ENCODE data around the gene CEMIP. TPM values are rescaled to one million over a fixed set of nuclear protein-coding genes. Genes with fewer than 3 reads are reported as not detected.

CEMIP gene
- total and polyA plus RNA-seq, 8 donors: 12.4 to 31.8 (median 27.4) TPM

DNA sequence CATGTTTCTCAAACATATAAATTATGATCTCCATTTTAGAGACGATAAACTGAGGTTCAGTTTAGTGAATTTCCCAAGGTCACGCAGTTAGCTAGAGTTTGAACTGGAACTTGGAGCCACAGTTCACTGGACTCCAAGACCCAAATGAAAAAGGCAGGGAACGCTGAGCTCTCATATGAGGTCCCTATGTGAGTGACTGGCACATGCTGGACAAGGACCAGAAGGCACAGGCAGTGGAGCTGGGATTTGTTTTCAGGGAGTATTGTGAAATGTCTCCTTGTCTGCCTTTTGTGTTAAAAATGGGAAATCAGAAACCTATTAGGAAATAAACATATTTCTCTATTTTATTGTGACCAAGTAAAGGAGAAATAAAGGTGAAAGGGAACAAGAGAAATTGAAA, 147.0 kb downstream of the CEMIP start:
- no peak overlapping the region for H3K27ac ChIP-seq
- intact Hi-C loops (cut with DNase I): no loop called here
- no peak overlapping the region for H3K4me3 ChIP-seq
- TF ChIP-seq, protein P1, sequence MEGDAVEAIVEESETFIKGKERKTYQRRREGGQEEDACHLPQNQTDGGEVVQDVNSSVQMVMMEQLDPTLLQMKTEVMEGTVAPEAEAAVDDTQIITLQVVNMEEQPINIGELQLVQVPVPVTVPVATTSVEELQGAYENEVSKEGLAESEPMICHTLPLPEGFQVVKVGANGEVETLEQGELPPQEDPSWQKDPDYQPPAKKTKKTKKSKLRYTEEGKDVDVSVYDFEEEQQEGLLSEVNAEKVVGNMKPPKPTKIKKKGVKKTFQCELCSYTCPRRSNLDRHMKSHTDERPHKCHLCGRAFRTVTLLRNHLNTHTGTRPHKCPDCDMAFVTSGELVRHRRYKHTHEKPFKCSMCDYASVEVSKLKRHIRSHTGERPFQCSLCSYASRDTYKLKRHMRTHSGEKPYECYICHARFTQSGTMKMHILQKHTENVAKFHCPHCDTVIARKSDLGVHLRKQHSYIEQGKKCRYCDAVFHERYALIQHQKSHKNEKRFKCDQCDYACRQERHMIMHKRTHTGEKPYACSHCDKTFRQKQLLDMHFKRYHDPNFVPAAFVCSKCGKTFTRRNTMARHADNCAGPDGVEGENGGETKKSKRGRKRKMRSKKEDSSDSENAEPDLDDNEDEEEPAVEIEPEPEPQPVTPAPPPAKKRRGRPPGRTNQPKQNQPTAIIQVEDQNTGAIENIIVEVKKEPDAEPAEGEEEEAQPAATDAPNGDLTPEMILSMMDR (IDR thresholded peaks at IDR 0.05): no peak
- no peaks in the 10 kb centered on the region for H3K4me1 ChIP-seq
- ATAC-seq (no peak), DNase-seq (no peak)
- no peaks in the 10 kb centered on the region for H3K9me3 ChIP-seq
- H3K36me3 ChIP-seq: peaks cover 0 to 52% of the 10 kb centered on the region in 2 donors
- no peaks in the 10 kb centered on the region for H3K27me3 ChIP-seq

DNA sequence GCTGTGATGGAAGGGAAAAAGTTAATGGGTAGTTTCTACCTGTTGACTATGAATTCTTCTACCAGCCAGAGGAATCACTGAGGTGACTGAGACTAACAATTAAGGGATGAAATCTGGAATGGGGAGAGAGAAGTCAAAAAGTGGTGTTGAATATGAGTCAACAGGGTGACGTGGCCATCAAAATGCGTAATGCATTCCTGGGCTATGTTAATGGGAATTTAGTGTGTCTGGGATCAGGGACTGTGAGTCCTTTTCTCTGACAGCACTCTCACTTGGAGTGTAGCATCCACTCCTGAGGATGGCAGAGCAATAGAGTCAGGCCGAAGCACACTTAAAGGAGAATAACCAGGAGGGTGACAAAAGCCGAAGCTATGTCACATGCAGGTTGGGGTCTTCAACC, 150.1 kb downstream of the CEMIP start:
- TF ChIP-seq, protein P1 (IDR thresholded peaks at IDR 0.05): no peak
- DNase-seq (no peak), ATAC-seq (no peak)
- intact Hi-C loops (cut with DNase I): no loop called here
- Histone ChIP-seq H3K36me3 (peaks cover 0 to 35% of the 10 kb centered on the region in 2 donors), H3K9me3 (no peaks in the 10 kb centered on the region), H3K4me1 (no peaks in the 10 kb centered on the region), H3K27ac (no peak overlapping the region), H3K4me3 (no peak overlapping the region), H3K27me3 (no peaks in the 10 kb centered on the region)

DNA sequence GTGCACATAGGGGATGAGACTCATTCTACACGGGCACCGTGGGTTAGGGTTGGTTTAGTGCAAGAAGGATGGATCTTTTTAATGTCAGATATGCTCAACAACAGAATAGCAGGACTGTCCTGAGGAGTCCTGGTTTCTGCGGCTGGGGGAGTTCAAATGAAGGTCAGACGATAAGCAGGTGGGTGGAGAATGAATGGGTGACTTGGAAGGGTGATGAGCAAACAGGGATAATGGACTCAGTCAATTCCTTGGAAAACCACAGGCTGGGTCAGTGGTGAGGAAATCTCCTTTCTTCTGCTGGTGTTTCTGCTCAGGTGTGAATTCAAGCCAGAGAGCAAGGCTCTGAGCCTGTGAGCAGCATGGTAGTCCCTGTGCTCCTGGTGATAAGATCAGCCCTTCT, 150.5 kb downstream of the CEMIP start:
- Histone ChIP-seq H3K27me3 (no peaks in the 10 kb centered on the region), H3K9me3 (no peaks in the 10 kb centered on the region), H3K36me3 (peaks cover 0 to 35% of the 10 kb centered on the region in 2 donors), H3K4me3 (no peak overlapping the region), H3K27ac (no peak overlapping the region), H3K4me1 (no peaks in the 10 kb centered on the region)
- no peak for ATAC-seq
- intact Hi-C loops (cut with DNase I): no loop called here
- TF ChIP-seq, protein P1 (IDR thresholded peaks at IDR 0.05): no peak
- no peak for DNase-seq

DNA sequence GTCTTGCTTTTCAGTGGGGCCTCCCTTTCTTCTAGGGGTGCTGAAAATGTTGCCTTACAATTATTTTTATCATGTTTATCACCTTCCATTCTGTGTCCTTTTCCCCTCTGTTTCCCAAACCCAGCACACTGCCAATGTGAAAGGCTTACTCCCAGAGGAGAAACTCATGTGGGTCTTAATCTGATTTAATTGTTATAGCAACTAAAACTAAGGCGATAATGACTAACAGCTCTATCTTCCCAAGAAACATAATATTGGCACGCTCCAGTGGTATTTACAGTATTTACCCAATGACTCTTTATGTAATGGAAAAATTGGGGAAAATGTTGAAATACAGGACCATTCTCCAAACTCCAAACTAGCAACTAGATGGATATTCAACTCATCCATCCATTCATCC, 152.0 kb downstream of the CEMIP start:
- intact Hi-C loops (cut with DNase I): no loop called here
- Histone ChIP-seq H3K36me3 (peaks cover 0 to 31% of the 10 kb centered on the region in 2 donors), H3K27ac (no peak overlapping the region), H3K4me1 (no peaks in the 10 kb centered on the region), H3K4me3 (no peak overlapping the region), H3K27me3 (no peaks in the 10 kb centered on the region), H3K9me3 (no peaks in the 10 kb centered on the region)
- DNase-seq (no peak), ATAC-seq (no peak)
- TF ChIP-seq, protein P1 (IDR thresholded peaks at IDR 0.05): no peak

DNA sequence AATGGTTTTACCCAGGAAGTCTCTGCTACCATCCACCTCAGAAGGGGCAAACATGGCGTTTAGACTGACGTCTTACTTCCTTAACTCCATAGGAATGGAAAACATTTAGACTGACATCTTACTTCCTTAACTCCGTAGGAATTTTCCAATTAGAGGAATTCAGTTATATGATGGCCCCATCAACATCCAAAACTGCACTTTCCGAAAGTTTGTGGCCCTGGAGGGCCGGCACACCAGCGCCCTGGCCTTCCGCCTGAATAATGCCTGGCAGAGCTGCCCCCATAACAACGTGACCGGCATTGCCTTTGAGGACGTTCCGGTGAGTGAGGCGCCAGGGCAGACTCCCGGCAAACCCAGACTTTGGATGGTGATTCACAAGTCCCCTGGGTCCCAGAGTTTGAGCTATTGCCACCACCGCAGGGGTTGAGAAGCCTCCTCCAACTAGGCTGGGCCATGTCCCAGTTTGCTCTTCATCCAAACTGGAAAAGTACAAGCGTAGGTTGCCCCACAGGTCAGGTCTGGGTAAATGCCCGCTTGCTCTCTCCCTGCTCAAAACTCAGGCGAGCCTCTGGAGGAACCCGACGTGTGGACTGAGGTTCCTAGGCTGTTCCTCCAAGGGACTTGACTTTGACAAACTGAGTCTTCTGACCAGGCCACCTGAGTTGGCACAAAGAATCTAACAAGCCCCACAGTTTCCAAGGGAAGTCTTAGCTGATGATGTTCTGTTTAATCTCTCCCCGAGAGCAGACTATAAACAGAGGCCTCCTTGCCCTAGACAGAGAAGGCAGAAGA, 152.7 kb downstream of the CEMIP start:
- intact Hi-C loops (cut with DNase I): no loop called here
- Histone ChIP-seq H3K9me3 (no peaks in the 10 kb centered on the region), H3K27me3 (no peaks in the 10 kb centered on the region), H3K4me3 (no peak overlapping the region), H3K27ac (no peak overlapping the region), H3K4me1 (no peaks in the 10 kb centered on the region), H3K36me3 (peaks cover 0 to 38% of the 10 kb centered on the region in 2 donors)
- ATAC-seq (no peak), DNase-seq (no peak)
- TF ChIP-seq, protein P1 (IDR thresholded peaks at IDR 0.05): no peak

Data from left lung (tissue), 10 donors.